OCI-LY3 (cell line): Measurements from ENCODE around the gene URB1.

Experiments used
- CTCF ChIP-seq: fragments of 200-600, 300-600 bp; sonication (generic); IDR thresholded peaks from 2 replicates; pipeline ENCODE4 v1.5.1; 2014; ENCODE audit warnings: antibody characterized with exemption, low read length, low read depth
- EZH2phosphoT487 ChIP-seq: fragments of 200-600 bp; shearing (Covaris generic); IDR thresholded peaks from 2 replicates; pipeline ENCODE4 v1.6.1; 2018; ENCODE audit warnings: antibody characterized with exemption, mixed run types, low read depth

- TF ChIP-seq EZH2phosphoT487: no peak
- no peak for TF ChIP-seq CTCF
These were observed 95.4 kb downstream of the URB1 start for GRCh38 chr21:32297449-32297848.
